ENCODE data around the gene CDH4. TPM values are rescaled to one million over a fixed set of nuclear protein-coding genes. Genes with fewer than 3 reads are reported as not detected.

Gene CDH4
- total RNA-seq, 2 donors from 2014 or later, result not detected

DNA sequence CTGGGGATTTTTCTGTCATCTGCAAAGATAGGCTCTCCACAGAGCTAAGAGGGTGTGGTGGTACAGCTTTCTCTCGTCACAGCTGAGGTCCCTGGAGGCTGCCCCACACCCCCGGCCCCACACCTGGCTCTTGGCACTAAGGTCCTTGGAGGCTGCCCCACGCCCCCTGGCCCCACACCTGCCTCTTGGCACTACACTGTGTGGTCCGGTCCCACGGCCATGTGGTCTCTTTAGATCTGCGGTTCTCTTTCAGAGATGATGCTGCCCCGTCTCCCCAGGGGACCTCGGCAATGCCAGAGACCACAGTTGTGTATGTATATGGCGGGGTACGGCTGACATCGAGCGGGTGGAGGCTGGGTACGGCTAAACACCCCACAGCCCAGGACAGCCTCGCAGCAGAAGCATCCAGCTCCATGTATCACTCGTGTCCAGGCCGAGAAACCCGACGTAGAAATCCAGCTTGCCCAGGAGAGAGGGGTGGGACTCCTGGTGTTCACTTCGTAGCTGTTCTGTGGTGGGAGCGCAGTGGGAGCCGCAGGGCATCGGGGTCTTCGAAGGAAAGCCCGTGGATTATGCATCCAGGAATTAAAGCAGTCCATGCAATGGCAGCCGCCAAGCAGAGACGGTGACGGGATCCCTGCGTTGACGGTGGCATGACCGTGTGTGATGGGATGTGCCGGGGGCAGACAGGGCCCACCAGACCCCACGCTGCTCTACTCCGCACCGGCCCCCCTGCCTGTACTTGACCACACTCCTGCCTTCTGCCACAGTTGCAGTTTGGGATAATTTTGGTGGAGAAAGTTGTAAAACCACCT is 292.1 kb downstream of the CDH4 start:
- TF ChIP-seq, protein P1, sequence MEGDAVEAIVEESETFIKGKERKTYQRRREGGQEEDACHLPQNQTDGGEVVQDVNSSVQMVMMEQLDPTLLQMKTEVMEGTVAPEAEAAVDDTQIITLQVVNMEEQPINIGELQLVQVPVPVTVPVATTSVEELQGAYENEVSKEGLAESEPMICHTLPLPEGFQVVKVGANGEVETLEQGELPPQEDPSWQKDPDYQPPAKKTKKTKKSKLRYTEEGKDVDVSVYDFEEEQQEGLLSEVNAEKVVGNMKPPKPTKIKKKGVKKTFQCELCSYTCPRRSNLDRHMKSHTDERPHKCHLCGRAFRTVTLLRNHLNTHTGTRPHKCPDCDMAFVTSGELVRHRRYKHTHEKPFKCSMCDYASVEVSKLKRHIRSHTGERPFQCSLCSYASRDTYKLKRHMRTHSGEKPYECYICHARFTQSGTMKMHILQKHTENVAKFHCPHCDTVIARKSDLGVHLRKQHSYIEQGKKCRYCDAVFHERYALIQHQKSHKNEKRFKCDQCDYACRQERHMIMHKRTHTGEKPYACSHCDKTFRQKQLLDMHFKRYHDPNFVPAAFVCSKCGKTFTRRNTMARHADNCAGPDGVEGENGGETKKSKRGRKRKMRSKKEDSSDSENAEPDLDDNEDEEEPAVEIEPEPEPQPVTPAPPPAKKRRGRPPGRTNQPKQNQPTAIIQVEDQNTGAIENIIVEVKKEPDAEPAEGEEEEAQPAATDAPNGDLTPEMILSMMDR (IDR thresholded peaks at IDR 0.05), result no peak
- Histone ChIP-seq H3K36me3 (no peaks in the 10 kb centered on the region), H3K27ac (no peak overlapping the region), H3K9me3 (no peaks in the 10 kb centered on the region), H3K27me3 (replicated peaks; ENCODE audit: insufficient read depth) (no peaks in the 10 kb centered on the region), H3K4me3 (no peak overlapping the region), H3K4me1 (ENCODE audit: control insufficient read depth in 1 of 2, low read depth in 2 of 2) (no peaks in the 10 kb centered on the region)
- DNase-seq (ENCODE audit: low spot score) (no peak), ATAC-seq (ENCODE audit: insufficient number of reproducible peaks, low FRiP score, low read depth) (no peak)

DNA sequence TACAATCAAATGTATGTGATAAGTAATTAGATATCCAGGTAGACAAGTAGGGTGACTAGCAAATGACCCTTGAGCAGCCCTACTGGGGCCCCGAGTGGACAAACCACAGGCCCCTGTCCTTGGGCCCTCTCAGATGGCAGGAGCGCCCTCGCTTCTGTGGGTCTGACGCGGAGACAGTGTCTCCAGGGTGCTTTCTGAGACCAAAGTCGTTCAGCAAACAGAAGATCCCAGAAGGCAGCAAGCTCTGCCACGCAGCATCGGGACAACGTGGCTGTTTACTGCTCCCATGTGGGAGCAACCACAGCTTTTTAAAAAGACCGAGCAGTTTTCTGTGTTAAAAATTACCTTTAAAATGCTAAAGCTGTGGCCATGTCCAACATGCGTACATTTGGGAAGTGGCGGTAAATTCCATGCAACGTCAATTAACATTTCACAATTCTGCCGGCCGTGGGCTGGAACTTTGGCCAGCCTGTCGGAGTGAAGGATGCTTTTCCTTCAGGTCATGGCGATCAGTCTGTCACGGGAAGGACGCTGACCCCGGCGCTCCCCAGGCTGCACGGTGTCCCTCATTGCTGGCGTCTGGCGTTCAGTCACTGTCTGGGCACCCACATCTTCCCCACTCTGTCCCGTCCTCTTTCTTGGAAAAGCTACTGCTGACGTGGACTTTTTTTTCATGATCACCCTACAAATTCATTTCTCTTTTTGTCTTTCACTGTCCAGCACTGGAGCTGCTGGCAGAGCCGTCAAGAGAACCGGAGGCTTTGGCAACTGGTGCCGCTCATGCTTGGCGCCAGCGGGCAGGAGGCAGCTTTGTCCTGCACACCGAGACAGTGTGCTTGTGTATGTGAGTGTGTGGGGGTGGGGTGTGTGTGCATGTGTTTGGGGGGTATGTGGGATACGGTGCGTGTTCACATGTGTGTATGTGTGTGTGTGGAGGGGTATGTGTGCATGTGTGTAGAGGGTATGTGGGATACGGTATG is 293.1 kb downstream of the CDH4 start:
- ATAC-seq (ENCODE audit: insufficient number of reproducible peaks, low FRiP score, low read depth) (no peak), DNase-seq (ENCODE audit: low spot score) (no peak)
- no peaks in the 10 kb centered on the region for H3K36me3 ChIP-seq
- no peaks in the 10 kb centered on the region for H3K4me1 ChIP-seq (ENCODE audit: control insufficient read depth in 1 of 2, low read depth in 2 of 2)
- H3K27ac ChIP-seq, result no peak overlapping the region
- no peaks in the 10 kb centered on the region for H3K9me3 ChIP-seq
- no peak overlapping the region for H3K4me3 ChIP-seq
- TF ChIP-seq, protein P1 (IDR thresholded peaks at IDR 0.05), result no peak
- no peaks in the 10 kb centered on the region for H3K27me3 ChIP-seq (replicated peaks; ENCODE audit: insufficient read depth)

DNA sequence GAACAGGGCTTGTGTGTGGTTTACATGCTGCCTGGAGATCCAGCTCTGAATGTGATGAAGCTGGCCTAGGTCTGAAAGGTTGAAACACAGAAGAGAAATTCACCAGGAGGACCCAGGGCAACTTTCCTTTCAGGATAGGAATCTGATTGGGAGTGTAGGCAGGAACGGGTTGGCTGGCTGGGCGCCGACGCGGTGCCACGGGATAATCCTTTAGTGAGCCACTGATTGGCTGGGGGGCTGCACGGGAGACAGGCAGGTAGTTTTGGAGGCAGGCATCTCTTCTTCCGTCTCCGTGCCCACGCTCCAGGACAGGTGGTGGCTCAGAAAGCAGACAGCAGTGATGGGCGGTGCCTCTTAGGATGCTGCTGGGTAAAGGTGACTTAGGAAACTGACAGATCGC is 294.6 kb downstream of the CDH4 start:
- Histone ChIP-seq H3K4me3 (no peak overlapping the region), H3K9me3 (no peaks in the 10 kb centered on the region), H3K27ac (no peak overlapping the region), H3K4me1 (ENCODE audit: control insufficient read depth in 1 of 2, low read depth in 2 of 2) (no peaks in the 10 kb centered on the region), H3K36me3 (no peaks in the 10 kb centered on the region), H3K27me3 (replicated peaks; ENCODE audit: insufficient read depth) (no peaks in the 10 kb centered on the region)
- DNase-seq (ENCODE audit: low spot score) (no peak), ATAC-seq (ENCODE audit: insufficient number of reproducible peaks, low FRiP score, low read depth) (no peak)
- TF ChIP-seq, protein P1 (IDR thresholded peaks at IDR 0.05), result no peak

DNA sequence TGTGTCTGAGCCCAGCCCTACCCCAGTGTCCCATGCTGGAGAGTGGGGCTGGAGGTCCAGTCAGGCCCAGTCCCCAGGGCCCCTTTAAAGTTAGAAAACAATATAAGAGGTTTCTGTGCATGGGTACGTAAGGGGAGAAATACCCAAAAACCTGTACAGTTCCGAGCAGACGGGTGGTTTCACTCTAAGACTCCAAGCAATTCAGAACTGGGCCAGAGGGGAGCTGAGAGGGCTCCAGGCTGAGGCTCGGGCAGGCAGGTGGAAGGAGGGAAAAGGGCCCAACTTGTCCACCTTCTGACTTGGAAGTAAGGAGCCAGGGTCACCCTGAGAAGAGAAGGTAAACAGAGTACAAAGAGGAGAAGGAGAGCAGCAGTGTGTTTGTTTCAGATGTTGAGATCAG is 296.0 kb downstream of the CDH4 start:
- TF ChIP-seq, protein P1 (IDR thresholded peaks at IDR 0.05), result no peak
- DNase-seq (ENCODE audit: low spot score), result no peak
- Histone ChIP-seq H3K4me1 (ENCODE audit: control insufficient read depth in 1 of 2, low read depth in 2 of 2) (no peaks in the 10 kb centered on the region), H3K9me3 (no peaks in the 10 kb centered on the region), H3K36me3 (no peaks in the 10 kb centered on the region), H3K27me3 (replicated peaks; ENCODE audit: insufficient read depth) (no peaks in the 10 kb centered on the region), H3K27ac (no peak overlapping the region), H3K4me3 (no peak overlapping the region)
- no peak for ATAC-seq (ENCODE audit: insufficient number of reproducible peaks, low FRiP score, low read depth)

DNA sequence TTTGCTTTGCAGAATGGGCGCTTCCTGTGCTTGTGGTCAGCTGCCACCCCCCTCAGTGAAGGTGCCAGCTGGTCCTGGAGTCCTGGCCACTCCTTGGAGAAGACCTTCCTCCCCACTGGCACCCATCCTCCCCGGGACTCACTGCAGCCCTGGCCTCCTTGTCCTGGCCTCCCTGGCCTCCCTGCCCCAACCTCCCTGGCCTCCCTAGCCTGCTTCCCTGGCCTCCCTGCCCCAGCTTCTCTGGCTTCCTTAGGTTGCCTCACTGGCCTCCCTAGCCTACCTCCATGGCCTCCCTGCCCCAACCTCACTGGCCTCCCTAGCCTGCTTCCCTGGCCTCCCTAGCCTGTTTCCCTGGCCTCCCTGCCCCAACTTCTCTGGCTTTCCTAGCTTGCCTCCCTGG is 297.8 kb downstream of the CDH4 start:
- no peaks in the 10 kb centered on the region for H3K9me3 ChIP-seq
- DNase-seq (ENCODE audit: low spot score) (no peak), ATAC-seq (ENCODE audit: insufficient number of reproducible peaks, low FRiP score, low read depth) (no peak)
- H3K27ac ChIP-seq, result no peak overlapping the region
- H3K27me3 ChIP-seq (replicated peaks; ENCODE audit: insufficient read depth), result no peaks in the 10 kb centered on the region
- TF ChIP-seq, protein P1 (IDR thresholded peaks at IDR 0.05), result no peak
- H3K4me3 ChIP-seq, result no peak overlapping the region
- no peaks in the 10 kb centered on the region for H3K36me3 ChIP-seq
- no peaks in the 10 kb centered on the region for H3K4me1 ChIP-seq (ENCODE audit: control insufficient read depth in 1 of 2, low read depth in 2 of 2)
